ENCODE results near the gene LRRC45.

Gene LRRC45

GRCh38 chr17:82017612-82018151 lies 5.4 kb upstream of the LRRC45 start:
- Histone ChIP-seq H3K4me3 (no peak overlapping the region), H3K27me3 (no peaks in the 10 kb centered on the region), H3K9me3 (no peaks in the 10 kb centered on the region), H3K4me1 (peaks cover 0 to 29% (median 16%) of the 10 kb centered on the region in 4 donors), H3K36me3 (peaks cover 0 to 25% (median 11%) of the 10 kb centered on the region in 3 donors), H3K27ac (no peak overlapping the region)
- no peak for DNase-seq
- TF ChIP-seq CTCF (IDR thresholded peaks at IDR 0.05), result no peak
- intact Hi-C loops (cut with DNase I; ENCODE audit: low total_unique reads), result no loop called here

GRCh38 chr17:82018152-82018988 lies 4.7 kb upstream of the LRRC45 start:
- intact Hi-C loops (cut with DNase I; ENCODE audit: low total_unique reads), result no loop called here
- Histone ChIP-seq H3K27ac (no peak overlapping the region), H3K36me3 (peaks cover 0 to 25% (median 11%) of the 10 kb centered on the region in 3 donors), H3K9me3 (no peaks in the 10 kb centered on the region), H3K4me3 (no peak overlapping the region), H3K27me3 (no peaks in the 10 kb centered on the region), H3K4me1 (peaks cover 0 to 22% (median 16%) of the 10 kb centered on the region in 4 donors)
- DNase-seq, result no peak
- no peak for TF ChIP-seq CTCF (IDR thresholded peaks at IDR 0.05)

- Histone ChIP-seq H3K36me3 (peaks cover 0 to 25% (median 11%) of the 10 kb centered on the region in 3 donors), H3K4me1 (peaks cover 0 to 28% (median 22%) of the 10 kb centered on the region in 4 donors), H3K9me3 (no peaks in the 10 kb centered on the region), H3K4me3 (no peak overlapping the region), H3K27me3 (no peaks in the 10 kb centered on the region), H3K27ac (no peak overlapping the region)
- intact Hi-C loops (cut with DNase I; ENCODE audit: low total_unique reads), result no loop called here
- DNase-seq, result no peak
- TF ChIP-seq CTCF (IDR thresholded peaks at IDR 0.05), result no peak
Measured at GRCh38 chr17:82018989-82019689, 4.0 kb upstream of the LRRC45 start.

- TF ChIP-seq CTCF (IDR thresholded peaks at IDR 0.05), result peak; percentile 42 to 60
- Histone ChIP-seq H3K27ac (no peak overlapping the region), H3K36me3 (peaks cover 0 to 25% (median 11%) of the 10 kb centered on the region in 3 donors), H3K4me1 (peaks cover 0 to 33% (median 25%) of the 10 kb centered on the region in 4 donors), H3K9me3 (no peaks in the 10 kb centered on the region), H3K27me3 (no peaks in the 10 kb centered on the region), H3K4me3 (no peak overlapping the region)
- intact Hi-C loops (cut with DNase I; ENCODE audit: low total_unique reads), result loop anchor here (2.0 kb wide), 1 partner anchor 61 kb away; no protein-coding TSS in a partner anchor
- no peak for DNase-seq
Measured at GRCh38 chr17:82019690-82020571, 3.2 kb upstream of the LRRC45 start.

- TF ChIP-seq CTCF (IDR thresholded peaks at IDR 0.05), result no peak
- Histone ChIP-seq H3K36me3 (peaks cover 0 to 25% (median 11%) of the 10 kb centered on the region in 3 donors), H3K27ac (no peak overlapping the region), H3K4me1 (peaks cover 0 to 33% (median 25%) of the 10 kb centered on the region in 4 donors), H3K9me3 (no peaks in the 10 kb centered on the region), H3K27me3 (no peaks in the 10 kb centered on the region), H3K4me3 (no peak overlapping the region)
- intact Hi-C loops (cut with DNase I; ENCODE audit: low total_unique reads), result loop anchor here (2.0 kb wide), 1 partner anchor 62 kb away; no protein-coding TSS in a partner anchor
- DNase-seq, result no peak
Measured at GRCh38 chr17:82020572-82021106, 2.5 kb upstream of the LRRC45 start.
